Right kidney (tissue), 1 donor: ENCODE data around the gene LRRC4B.
"Not testable (repeated sequence)": the region's sequence is repeated elsewhere in the genome, so short reads cannot be mapped to it uniquely, and the experiment has no call there.

Experiments
- DNase-seq: peaks from one replicate; pipeline ENCODE4 v3.0.0-alpha.2; 2016

The LRRC4B gene

DNA sequence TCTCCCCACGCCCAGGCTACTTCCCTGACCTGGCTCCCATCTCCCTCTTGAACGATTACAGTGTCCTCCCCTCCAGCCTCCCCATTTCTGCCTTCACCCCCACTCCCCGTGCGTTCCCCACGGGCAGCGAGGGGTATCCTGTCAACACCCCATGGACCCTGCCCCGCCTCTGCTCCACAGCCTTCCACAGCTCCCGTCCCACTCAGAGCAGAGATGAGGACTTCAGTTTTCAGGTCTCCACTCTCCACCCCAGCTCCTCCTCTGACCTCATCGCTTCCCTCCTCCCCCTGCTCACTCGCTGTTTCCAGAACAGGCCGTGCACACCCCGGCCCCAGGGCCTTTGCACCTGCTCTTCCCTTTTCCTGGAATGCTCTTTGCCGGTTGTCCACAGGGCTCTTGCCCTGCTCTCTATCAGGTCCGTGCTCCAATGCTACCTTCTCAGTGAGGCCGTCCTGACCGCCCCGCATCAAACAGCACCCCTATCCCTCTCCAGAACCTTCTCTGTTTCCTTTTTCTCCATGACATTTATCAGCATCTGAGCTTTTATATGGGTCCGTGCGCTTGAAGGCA, 15.0 kb downstream of the LRRC4B start:
- DNase-seq, result no peak

DNA sequence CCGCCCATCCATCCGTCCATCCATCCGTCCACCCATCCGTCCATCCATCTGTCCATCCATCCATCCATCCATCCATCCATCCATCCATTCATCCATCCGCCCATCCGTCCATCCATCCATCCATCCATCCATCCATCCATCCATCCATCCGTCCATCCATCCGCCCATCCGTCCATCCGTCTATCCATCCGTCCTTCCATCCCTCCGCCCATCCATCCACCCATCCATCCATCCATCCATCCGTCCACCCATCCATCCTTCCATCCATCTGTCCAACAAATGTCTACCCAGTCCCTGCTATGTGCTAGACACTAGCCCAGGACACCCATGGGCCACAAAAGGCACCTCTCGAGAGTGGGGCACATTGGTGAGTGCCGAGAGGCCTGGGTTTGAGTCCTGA, 15.7 kb downstream of the LRRC4B start:
- DNase-seq, result no peak

DNA sequence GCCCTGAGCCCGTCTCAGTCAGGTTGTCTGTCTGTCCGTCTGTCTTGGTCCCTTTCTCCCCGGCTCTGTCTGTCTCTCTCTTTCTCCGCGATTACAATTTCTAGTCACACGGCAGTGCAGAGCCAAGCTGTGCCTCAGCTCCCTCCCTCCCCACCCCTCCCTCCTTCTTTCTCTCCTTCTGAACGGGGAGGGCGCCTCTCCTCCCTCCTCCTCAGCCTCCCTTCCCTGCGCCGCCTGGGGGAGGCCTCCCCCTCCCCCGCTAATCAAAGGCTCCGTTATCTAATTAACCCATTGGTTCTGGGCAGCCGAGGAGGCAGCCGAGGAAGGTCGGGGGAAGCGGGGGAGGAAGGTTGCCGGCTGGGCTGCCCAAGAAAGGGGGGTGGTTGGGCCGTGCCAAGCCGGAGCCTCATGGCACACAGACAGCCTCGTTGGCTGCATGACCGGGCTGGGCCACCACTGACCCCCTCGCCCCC, 16.5 kb downstream of the LRRC4B start:
- DNase-seq, result peak; percentile 69

DNA sequence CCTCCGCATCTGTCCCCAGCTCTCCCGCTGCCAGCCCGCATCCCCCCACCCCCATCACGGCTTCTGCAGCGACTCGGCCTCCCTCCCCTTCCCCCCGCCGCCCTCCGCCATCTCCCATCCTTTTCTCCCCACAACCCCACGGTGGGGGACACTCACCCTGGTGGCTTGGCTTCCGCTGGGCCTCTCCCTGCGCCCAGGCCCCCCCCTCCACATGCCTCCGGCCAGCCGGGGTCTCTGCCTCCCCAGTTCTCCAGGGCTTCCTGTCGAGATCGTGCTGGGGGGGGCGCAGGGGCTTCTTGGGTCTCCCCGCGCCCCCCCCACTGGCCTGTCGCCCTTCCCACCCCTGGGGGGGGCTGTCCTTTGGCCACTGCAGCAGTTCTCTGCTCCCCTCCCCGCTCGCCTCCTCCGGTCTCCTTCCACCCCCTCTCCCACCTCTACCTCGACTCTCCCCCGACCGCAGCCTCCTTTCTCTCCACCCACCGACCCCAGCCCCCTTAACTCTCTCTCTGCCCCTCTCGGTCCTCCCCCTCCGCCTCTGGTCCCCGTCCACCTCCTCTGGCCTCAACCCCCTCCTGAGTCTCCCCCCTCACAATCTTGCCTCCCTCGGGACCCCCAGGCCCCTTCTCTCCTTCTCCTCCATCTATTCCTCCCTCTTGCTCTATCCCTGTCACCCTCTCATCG, 17.1 kb downstream of the LRRC4B start:
- DNase-seq, result no peak

DNA sequence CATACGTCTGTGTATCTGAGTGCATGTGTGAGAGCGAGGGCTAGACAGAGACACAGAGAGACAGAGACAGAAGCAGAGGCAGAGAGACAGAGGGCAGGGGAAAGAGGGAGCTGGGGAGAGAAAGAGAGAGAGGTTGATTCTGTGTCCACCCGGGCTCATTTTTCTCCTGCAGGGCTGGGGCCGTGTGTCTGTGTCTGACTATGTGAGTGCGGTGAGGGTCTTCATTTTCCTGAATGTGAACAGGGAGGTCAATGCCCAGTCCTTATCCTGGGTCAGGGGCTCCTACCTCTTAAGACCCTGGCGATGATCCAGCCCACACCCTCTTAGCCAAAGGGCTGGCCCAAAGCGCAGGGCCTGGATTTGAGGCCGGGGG, 17.7 kb downstream of the LRRC4B start:
- no peak for DNase-seq

DNA sequence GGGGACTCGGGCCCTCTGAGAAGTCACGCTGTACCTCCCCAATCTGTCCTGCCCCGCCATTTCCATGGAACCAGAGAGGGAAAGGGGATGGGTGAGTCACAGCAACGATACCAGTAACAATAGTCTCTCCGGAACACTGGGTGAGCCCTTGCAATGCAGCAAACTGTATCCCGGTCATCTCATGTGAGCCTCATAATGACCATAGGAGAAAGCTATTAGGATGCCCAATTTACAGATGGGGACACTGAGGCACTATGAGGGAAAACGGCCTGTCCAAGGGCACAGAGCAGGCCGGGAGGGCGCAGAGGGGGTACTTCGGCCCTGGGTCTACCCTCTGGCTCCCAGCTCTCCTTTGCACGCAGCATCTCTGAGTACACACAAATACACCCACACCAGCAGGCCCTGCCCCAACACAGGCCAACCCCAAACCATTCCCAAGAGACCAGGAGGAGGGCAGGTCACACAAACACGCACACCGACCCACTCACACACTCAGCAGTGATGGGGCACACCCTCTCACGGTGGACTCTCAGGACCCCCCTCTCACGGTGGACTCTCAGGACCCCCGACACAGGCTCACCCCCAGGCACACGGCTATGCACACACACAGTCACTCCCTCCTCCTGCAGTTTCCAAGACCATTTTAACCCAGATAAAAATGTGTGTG, 18.2 kb downstream of the LRRC4B start:
- no peak for DNase-seq

DNA sequence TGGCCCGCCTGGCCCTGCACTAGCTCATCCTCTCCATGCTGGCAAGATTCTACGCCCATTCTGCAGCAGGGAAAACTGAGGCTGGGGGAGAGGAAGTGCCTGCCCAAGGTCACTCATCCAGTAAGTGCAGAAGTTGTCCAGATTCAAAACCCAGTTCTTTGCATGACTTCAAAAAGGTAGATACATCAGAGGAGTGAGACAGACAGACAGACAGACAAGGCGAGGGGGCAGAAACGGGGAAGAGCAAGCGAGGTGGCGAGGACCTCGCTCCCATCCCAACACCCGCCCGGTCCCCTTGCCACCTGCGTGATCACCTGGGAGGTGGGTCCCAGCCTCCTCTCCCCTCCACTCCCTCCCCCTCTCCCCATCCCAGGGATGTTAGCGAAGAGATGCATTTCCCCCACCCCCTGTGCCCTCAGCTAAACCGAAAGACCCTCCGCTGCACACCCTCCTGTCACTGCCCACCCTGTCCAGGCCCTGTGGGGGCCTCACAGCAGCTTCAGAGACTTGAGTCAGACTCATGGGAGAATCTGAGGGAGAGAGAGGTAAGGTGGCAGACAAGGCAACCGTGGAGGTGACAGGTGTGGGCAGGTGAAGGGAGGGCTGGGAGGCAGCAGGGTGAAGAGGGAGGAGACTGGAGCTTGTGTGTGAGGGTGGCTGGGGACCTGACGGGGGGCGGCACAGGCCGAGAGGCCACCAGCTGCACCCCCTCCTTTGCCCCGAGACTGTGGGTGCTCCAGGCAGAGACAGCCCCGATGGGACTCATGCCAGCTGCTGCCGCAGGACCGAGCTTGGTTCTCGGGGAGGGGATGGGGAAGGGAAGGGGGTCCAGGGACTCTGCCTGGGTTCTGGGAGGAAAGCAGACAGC, 18.9 kb downstream of the LRRC4B start:
- DNase-seq, result no peak

DNA sequence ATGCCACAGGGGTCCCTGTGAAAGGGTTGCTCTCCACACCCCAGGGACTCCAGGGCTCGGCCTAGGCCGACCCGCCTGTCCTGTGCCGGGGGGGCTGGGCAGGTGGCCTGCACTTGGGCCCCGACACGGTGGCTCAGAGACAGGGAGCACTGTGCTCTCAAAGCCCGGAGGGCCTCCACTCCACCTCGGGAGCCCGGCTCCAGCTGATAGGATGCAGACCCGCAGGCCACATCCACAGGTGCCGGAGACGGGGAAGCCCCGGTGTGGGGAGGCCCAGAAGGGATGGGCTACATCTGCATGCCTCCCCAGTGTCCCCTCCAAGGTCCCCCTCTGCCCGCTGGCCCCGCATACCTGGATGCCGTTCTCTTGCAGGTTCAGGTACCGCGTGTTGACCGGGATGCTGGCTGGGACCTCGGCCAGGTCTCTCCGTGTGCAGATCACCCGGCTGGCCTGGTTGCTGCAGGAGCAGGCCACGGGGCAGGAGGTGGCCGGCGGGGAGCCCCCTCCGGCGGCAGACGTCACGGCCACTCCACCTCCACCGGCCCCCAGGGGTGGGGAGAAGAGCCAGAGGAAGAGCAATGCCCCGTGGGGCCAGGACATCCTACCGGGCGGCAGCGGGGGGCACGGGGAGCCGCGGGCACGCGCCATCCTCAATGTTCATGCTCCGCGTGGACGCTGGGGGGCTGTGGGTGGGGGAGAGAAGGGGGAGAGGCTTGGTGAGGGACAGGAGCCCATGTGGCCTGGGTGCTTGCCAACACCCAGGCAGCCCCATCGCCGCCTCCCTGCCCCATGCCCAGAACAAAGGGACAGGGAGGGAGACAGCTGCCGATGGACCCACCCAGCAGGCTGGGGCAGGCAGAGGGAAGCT, 19.8 kb downstream of the LRRC4B start:
- no peak for DNase-seq

DNA sequence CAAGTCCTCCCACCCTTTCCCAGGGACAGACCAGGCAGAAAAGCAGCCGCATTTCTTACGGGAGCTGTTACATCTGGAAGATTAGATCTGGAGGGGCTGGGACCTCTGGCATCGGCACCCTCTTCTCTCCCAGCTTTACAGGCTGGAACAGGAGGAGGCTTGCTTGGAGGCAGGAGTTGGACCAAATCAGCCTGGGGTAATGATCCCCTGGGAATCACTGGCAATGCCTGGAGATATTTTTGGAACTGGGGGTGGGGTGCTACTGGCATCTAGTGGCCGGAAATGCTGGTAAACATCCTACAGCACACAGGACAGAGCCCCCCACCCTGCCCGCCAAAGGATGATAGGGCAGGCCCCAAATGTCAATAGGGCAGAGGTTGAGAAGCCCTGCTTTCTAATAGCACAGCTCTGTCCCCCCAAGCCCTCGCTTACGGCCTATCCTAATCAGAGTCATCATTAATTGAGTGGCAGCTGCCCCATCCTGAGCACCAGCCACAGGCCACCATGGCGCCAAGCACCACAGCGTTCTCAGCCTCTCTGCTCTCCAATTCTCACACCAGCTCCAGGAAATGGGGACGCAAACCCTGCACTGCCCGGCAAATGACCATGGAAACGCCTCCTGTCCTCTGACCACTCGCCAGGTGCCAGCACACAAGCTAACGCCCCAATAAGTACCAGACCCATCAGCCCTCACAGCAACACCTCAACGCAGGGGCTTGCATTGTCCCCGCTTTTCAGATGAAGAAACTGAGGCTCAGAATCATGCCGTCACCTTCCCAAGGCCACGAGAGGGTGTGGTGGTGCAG, 20.6 kb downstream of the LRRC4B start:
- no peak for DNase-seq

DNA sequence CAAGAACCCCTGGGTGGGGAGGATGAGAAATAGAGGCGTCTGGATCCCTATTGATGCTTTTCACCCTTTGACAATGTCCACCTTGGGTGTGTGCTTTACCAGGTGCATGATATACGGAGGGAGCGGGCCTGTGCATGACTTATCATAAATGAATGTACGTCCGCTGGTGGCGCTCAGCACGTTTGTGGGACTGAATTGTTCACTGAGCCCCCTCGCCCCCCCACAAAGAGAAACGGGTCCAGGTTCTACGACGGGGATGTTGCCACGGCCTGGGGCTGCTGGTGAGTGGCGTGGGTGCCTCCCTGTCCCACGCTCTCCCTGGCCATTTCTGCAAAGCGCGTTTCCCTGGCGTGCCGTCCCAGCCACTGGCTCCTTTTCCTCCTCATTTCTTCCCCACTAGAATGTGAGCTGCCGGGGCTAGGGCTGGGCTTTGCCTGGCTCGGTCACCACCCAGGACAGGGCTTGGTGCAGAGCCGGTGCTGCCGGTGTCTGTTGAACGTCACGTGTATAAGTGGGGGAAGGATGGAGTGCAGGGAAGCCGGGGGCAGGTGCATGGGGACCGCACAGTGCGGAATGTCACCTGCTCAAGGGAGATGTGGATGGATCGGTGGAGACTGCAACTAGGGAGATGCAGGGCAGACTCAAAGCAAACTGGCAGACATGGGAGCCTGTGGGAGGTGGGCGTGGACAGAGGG, 21.6 kb downstream of the LRRC4B start:
- DNase-seq, result no peak

DNA sequence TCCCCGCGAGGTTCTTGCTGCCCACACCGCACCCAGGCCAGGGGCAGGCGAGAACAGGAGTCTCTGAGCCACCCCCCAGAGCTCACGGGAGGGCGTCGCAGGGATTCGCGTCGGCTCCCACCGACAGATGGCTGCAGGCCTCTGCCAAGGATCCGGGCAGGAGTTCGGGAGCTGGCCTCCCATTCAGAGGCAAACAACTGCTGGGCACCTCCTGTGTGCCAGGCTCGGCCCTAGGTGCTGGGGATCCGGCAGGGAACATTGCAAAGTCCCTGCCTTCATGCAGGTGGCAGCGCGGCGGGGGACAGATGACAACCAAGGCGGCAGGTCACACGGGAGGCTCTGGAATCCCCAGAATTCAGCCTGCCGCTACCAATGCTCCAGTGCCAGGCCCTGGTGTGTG, 25.3 kb downstream of the LRRC4B start:
- no peak for DNase-seq

DNA sequence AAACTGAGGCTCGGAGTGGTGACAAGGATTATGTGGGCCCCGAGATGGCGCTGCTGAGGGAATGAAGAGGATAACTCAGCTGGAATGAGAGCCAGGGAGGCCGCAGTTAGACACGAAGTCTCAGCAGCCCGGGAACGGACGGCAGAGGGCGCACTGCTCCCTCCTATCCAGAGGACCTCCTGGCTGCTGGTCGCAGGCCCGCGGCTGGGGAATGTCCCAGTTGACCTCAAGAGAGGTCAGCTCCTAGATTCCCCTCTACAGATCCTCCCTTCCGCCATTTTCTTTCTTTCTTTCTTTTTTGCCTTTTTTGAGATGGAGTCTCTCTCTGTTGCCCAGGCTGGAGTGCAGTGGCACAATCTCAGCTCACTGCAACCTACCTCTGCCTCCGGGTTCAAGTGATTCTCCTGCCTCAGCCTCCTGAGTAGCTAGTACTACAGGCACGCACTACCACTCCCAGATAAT, 30.4 kb downstream of the LRRC4B start:
- peak; percentile 55 for DNase-seq

DNA sequence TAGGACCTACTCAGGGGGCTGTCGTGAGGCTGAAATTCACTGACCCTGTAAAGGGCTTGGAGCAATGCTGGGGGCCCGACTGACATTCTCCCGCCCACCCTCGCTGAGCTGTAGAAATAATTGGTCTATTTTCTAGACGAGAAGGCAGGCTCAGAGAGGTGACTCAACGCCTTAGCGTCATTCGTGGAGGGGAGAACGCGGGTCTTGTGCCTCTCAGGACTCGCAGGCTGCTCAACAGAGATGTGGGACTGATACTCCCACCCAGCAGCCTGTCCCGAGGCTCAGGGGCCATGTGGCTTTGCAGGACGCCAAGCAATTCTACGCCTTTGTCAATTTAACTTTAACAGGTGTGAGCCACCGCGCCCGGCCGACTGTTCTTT, 30.9 kb downstream of the LRRC4B start:
- DNase-seq, result no peak

DNA sequence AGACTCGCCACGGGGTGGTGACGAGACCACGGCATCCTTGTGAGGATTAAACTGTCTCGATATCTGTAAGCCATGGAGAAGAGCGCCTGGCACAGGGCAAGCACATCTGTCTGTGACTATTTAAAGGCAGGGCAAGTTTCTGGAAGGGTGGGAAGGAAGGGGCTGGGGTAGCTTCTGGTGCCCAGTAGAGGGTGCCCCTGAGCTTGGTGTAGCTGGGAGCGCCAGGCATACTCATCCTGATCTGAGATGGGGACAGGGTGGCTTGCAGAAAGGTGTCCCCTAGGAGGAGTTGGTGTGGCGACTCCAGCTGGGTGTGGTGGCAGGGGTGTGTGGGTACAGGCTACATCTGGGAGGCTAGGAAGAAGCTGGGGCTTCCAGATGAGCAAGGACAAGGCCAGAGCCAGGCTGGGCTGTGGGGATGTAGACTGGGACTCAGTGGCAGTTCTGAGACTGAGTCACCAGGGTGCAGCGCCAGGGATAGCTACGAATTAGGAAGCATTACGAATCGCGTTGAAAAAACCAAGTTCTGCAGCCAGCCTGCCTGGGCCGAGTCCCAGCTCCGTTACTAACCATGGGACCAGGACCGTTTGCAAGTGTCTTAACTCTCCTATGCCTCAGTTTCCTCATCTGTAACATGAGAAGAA, 31.5 kb downstream of the LRRC4B start:
- DNase-seq, result no peak

DNA sequence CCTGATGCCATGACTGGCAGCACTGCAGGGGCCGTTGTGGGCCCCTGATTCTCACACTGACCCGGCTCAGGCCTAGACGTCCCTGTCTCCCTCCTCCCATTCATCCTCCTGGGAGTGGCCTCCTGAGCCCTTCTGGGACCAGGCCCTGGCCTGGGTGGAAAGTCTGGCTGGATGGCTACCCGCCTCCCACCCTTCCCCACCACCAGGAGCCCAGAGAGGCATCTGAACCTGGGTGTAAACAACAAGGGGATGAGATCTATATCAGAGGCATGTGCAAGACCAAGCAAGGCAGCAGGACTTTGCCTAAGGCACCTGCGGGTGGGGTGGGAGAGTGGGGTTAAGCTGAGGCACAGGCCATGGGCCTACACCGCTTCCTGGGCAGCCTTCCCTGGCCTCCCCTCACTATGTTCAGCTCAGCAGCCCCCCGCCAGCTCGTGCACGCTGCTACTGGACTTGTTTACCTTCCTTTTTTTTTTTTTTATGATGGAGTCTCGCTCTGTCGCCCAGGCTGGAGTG, 32.5 kb downstream of the LRRC4B start:
- peak; percentile 33 for DNase-seq

DNA sequence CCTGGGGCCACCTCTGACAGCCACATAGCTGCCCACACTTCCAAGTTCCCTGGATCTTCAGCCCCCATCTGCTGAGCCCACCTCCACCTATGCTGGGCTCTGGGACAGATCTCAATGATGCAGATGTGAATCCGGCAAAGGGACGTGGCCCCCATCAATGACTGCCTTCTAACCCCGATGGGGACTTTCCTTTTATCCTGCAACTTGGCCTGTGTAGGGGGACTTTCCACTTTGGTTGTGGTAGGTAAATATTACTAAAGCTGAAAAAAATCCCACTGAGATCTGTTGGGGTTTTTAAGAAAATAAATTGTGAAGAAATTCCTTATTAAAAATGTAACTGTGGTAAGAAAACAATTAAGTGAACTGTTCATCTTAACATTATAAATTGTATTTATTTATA, 33.8 kb downstream of the LRRC4B start:
- DNase-seq, result no peak

DNA sequence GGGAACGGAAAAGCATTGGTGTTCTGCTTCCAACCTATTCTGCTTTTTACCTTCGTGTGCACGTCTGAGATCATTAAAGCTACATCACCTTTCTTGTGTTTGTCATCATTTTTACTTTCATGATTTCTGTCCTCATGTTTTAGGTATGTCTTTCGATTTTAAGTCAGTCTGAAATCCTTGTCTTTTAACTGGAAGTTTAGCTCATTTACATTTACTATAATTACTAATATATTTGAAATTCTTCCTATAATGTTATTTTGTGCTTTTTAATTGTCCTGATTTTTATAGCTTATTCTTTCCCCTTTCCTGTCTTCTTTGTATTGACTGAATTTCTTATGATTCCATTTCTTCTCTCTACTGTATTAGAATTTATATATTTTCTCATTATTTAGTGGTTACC, 35.3 kb downstream of the LRRC4B start:
- no peak for DNase-seq

DNA sequence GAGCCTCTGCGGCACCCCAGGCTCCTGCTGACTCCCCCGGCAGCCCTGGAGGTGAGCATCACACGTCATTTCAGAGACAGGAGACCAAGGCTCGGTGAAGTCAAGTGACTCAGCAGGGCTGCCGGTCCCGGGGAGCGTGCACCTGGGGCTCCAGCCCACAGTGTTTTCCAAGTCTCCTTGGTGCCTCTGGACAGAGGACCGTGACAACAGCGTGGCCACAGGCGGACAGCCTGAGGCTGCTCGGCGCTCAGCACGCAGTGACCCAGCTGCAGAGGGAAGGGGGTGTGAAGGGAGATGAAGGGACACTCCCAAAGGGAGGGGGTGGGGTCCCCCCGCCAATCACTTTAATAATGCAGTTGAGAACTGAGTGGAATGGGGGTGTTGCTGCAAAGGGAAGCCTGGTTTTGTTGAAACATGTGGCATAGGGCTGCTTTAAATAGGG, 37.0 kb downstream of the LRRC4B start:
- no peak for DNase-seq

DNA sequence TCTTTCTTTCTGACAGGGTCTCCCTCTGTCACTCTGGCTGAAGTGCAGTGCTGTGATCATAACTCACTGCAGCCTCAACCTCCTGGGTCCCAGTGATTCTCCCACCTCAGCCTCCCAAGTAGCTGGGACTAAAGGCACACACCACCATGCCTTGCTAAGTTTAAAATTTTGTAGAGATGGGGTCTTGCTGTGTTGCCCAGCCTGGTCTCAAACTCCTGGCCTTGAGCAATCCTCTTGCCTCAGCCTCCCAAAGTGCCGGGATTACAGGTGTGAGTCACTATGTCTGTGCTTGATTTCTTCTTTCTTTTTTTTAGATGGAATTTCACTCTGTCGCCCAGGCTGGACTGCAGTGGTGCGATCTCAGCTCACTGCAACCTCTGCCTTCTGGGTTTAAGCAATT, 40.2 kb downstream of the LRRC4B start:
- not testable (repeated sequence) for DNase-seq

DNA sequence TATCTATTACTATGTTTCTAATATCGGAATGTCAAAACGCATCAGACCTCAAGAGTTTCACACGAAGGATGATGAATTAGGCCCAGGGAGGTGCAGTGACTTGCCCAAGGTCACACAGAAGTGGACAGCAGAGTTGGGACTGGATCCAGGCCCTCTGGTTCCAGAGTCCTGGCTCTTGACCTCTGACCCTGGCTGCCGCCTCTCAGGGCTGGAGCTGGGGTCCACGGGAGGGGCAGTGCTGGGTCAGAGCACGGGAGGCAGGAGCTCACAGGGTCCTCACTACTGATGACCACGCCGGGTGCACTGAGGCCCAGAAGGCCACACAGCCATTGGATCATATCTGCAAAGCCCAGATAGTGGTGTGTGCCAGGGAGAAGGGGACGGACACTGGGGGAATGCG, 45.4 kb downstream of the LRRC4B start:
- DNase-seq, result no peak
